GM21367 (cell line): ENCODE data around the gene ERP27.
A peak's percentile ranks its signal among the peaks of the same experiment; 100 is the strongest.

Experiments
- ATAC-seq: cut with Tn5 transposase; IDR thresholded peaks from one replicate; pipeline ENCODE4 v1.9.1; 2021; ENCODE audit not compliant: unreplicated experiment

The ERP27 gene

GRCh38 chr12:14959916-14960496, 21.7 kb upstream of the ERP27 start:
- ATAC-seq: no peak

DNA sequence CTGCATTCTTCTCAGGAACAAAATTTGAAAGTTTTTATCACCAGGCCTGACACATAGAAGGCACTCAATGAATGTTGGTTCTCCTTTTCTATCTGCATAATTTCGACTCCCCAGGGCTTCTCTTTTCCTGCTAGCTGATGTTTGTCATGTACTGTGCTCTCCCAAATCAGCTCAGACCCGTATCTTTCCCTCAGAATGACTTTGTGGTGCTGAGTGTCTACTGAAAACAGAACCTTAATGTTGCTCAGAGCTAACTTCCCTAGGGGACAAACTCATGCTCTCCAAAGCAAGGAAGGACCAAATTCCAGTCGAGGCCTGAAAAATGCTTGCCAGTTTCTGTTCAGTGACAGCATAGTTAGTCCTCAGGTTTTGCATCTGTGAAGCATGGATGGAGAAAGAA, 21.1 kb upstream of the ERP27 start:
- ATAC-seq: no peak

DNA sequence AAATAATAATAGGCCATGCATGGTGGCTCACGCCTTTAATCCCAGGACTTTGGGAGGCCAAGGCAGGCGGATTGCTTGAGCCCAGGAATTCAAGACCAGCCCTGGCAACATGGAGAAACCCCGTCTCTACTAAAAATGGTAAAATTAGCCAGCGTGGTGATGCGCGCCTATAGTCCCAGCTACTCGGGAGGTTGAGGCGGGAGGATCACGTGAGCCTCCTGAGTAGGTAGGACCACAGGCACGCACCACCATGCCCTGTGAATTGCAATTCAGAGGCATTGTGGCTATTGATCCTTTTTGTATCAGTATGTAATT, 20.7 kb upstream of the ERP27 start:
- ATAC-seq: no peak

- no peak for ATAC-seq
These were observed 20.2 kb upstream of the ERP27 start for GRCh38 chr12:14958361-14959125.

GRCh38 chr12:14957551-14958168, 19.3 kb upstream of the ERP27 start:
- ATAC-seq: no peak

GRCh38 chr12:14956905-14957304, 18.6 kb upstream of the ERP27 start:
- ATAC-seq: no peak

DNA sequence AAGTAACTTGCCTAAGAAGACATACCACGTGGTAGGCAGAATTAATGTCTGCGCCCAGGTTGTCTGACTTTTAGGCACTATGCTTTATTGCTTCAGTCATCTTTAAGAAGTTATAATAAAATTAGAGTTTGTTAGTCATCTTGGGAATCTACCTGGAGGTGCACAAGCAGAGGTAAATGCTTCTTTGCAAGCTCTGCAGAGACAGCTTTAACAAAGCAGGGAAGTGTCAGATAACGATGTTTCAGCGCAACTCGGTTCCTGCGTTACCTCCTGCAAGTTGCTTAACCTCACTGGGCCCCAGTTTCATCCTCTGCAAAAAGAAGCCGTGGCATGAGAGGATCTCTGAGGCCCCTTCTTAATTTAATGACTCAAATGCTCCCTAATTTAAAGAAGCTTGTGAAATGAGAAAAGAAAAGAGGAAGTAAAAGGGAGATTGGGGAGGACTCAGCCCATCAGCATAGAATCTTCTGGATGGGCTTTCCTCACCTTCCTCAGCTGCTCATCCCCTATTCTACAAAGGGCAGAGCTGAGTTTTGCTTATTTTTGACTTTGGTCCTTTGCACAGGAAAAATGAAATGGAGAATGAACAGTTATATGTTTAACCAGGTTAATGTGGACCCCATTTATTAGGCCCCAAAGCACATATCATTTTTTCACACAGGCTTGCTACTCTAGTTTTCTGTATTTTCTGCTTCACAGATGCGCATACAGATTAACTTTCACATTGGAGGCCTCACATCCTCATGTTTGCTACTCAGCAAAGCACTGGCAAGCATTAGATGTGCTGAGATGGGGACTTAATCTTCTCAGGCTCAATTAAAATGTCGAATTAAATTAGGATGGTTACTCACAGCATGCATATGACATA, 17.9 kb upstream of the ERP27 start:
- ATAC-seq: peak; percentile 30

GRCh38 chr12:14954269-14954668, 15.9 kb upstream of the ERP27 start:
- no peak for ATAC-seq

DNA sequence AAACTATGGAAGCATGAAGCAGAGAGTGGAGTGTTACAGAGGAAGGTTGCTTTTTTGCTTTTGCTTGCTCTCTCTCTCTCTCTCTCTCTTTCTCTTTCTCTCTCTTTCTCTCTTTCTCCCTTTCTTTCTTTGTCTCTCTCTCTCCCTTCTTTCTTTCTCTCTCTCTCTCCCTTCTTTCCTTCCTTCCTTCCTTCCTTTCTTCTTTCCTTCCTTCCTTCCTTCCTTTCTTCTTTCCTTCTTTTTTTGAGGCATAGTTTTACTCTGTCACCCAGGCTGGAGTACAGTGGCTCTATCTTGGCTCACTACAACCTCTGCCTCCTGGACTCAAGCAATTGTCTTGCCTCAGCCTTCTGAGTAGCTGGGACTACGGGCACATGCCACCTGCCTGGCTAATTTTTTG, 15.4 kb upstream of the ERP27 start:
- ATAC-seq: no peak

GRCh38 chr12:14952299-14952921, 14.1 kb upstream of the ERP27 start:
- ATAC-seq: peak; percentile 52

- no peak for ATAC-seq
These were observed 13.5 kb upstream of the ERP27 start for GRCh38 chr12:14951851-14952250.

- ATAC-seq: no peak
These were observed 12.8 kb upstream of the ERP27 start for GRCh38 chr12:14950982-14951746.

DNA sequence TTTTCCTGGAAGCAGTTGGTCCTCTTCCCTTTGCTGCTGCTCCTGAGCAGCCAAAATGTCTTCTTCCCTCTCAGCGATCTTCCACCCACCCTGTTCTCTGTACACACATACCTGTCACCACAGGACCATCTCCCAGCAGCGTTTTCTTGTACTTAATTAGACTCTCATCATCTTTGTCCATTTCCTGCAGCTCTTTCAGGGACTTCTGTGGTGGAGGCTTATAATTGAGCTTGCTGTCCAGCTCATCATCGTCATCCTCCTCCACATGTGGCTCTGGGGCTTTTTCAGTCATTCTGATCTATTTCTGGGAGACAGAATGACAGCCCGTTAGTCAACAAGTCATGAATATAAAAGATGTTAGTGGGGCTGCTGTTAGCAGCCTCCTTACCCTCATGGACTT, 12.1 kb upstream of the ERP27 start:
- no peak for ATAC-seq

DNA sequence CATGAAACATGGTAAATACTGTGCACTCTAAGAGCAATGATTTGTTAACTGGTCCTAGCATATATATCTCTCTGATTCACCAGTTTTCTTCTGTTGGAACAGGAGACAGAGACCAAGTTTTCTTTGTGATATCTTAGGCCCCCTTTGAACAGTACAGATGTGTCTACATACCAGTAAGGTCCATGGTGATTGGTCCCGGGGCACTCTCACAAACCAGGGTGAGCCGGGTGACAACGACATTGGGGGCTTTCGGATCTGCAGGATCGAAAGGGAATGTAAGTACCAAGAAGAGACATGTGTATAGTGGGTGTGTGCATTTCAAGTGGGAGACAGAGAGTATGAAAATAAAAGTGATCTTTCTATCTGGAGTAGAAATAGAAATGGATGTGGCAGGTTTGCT, 11.3 kb upstream of the ERP27 start:
- ATAC-seq: no peak

GRCh38 chr12:14948672-14949071, 10.3 kb upstream of the ERP27 start:
- peak; percentile 90 for ATAC-seq

DNA sequence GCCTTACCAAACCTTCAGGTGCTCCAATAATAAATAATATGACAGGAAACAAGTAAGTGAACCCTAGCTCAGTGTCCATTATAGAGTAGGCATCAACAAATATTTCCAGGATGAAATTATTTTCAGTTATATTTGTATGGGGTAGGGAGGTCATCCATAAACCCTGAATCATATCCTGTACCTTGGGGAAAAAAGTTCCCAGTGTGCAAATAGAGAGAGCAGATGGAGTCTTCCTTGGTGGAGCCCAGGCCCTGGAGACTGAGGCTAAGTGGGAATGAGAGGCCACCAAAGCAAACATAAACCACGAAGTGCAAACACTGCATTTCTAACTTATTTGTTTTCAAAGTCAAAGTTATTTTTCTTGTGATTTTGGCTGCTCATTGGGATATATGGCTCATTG, 8.5 kb upstream of the ERP27 start:
- no peak for ATAC-seq

DNA sequence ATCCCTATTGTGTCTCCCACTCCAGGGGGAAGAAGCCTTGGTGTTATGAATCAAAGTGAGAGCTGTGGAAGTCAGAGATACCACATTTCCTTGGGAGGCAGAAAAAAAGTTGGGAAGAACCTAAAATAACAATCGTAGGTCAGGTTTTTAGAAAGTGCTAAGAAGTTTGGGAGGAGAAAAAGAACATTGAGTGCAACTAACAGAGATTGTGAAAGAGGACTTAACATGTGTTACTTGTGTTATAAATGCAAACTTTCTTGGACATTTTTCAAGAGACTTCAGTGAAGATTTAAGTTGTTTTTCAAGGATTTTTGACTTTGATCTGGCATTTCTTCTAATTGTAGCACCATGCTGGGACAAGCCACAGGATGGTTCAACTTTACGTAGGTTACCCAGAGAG, 7.8 kb upstream of the ERP27 start:
- ATAC-seq: no peak

DNA sequence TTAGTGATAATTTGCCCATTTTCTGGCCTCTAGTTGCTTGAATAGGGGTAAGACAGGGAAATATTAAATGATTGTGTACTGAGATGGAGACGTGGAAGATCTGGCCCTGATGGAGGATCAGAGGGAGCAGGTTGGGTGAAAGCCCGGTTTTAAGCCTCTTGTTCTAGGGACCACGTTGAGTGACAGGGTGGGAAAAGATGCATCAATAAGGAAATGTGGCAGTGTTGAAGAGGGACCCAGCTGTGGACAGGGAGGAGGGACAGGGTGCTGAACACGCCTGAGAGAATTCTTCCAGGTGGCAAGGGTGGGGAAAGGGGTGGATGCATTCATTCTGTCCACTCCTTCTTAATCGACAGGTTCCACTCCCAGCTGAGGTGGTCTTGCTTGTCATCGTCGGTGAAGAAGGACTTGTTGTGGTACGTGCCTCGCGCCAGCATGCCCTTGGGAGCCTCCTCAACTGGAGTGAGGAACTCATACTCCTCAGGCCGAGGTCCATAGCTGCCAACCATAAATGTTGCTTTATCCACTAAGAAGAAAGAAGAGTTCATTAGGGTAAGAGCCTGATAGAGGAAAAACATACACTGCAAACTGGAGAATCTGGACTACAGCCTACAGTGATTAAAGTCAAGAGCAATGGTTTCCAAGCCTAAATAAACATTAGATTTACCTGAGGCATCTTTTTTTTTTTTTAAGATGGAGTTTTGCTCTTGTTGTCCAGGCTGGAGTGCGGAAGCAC, 4.0 kb upstream of the ERP27 start:
- no peak for ATAC-seq

- ATAC-seq: no peak
These were observed 3.0 kb upstream of the ERP27 start for GRCh38 chr12:14941369-14941768.

- ATAC-seq: peak; percentile 56
These were observed 648 bp downstream of the ERP27 start for GRCh38 chr12:14937689-14938088.
